GM18517 (cell line): Measurements from ENCODE around the gene DSCAML1.

Experiments
- ATAC-seq: cut with Tn5 transposase; IDR thresholded peaks from one replicate; pipeline ENCODE4 v1.9.1; 2021; ENCODE audit warnings: mild to moderate bottlenecking, moderate library complexity; ENCODE audit not compliant: unreplicated experiment

The DSCAML1 gene

DNA sequence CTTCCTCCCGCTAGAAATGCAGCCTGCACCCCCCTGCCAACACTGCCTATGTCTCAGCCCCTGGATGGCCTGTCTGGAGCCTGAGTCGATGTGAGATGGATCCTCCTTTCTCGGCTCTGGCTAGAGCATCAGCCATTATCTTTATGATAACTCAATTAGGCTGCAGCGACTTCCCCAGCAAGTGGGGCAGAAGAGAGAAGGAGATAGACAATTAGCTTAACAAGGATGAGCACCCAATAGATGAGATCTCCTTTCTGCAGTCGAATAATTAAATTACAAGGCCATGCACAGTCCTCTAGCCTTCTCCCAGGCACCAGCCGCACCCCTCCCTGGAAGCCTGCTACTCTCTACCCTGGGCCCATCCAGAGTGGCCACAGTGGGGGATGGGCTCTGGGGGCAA is 290.0 kb downstream of the DSCAML1 start:
- ATAC-seq = no peak

- no peak for ATAC-seq
These were observed 291.6 kb downstream of the DSCAML1 start for GRCh38 chr11:117505285-117505970.

DNA sequence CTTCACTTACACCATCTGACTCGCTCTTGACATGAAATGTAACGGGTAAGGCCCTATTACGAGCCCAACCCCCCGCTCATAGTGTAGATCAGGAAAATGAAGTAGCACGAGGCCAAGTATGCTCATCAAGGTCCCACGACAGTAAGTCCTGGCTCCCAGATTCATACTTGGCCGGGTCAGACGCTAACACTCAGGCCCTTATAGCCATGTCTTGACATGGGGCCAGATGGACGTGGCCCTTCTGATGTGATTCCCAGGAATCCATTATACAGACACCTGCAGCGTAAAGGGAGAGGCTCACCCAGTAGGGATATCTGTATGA is 294.3 kb downstream of the DSCAML1 start:
- no peak for ATAC-seq

DNA sequence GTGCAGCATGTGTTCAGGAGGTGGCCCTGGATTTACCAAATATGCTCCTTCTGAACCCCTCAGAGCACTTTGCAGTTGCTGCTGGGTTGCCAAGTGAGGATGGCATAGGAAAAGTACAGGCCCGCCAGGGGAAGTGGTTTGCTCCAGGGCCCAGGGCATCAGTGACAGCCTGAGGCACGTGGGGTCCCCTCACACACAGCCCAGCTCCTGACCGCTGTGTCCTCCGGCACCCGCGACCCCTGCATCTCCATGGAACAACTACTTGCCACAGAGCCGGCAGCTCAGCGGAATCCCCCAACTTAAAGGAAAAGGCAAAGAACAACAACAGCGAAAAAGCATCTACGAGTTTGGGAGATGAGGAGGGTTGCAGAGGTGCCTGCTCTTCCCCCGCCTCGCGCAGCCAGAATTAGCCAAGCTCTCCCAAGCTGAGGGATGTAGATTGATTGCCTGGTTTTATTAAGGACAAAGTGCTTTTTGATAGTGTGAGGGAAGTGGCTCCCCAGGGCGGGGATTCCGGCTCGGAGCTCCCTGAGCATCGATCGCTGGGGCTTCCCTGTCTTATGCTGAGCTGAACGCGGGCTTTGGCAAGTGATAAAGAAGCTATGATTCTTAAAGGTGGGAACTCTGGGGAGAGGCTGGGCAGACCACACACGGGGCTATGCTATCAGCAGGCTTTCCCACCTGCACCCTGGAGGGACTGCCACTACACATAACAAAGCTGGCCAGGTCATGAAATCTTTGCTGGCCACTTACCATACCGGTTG is 294.8 kb downstream of the DSCAML1 start:
- no peak for ATAC-seq

GRCh38 chr11:117501237-117501898 is 295.6 kb downstream of the DSCAML1 start:
- no peak for ATAC-seq

DNA sequence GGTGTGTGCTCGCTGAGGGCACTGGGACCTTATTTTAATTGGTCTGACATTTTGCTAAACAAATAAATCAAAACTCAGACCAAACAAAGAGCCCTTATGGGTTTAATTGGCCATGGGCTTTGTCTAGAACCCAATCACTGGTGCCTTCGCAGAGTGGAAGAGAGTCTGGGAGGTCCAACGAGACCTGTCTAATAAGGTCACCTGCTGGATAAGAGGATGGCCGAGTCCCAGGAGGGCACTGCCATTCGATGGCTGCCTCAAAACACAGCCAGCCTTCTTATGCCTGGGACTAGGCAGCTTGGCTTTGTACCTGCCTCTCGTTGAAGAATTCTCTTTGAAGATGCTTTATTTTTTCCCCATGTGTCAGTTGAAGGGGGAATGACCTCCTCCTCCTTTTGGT is 298.2 kb downstream of the DSCAML1 start:
- ATAC-seq = no peak

GRCh38 chr11:117497206-117497951 is 299.6 kb downstream of the DSCAML1 start:
- ATAC-seq = no peak

DNA sequence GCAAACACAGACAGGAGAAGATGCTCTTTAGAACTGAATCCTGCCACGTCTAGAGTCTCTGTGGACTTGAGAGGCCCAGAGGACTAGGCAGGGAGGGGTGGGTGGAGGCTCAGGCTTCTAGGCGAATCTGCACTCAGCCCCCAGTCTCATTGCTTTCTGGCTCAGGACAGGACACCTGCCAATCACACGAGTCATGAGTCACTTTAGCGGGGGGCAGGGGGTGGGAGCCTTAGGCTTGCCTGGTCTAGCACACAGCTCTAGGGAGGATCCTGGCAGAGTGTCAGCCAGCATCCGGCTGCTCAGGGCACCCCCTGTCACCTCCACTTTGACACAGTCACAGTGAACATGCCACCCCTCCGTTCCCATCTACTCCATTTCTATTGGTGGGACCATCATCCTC is 301.7 kb downstream of the DSCAML1 start:
- ATAC-seq = no peak

DNA sequence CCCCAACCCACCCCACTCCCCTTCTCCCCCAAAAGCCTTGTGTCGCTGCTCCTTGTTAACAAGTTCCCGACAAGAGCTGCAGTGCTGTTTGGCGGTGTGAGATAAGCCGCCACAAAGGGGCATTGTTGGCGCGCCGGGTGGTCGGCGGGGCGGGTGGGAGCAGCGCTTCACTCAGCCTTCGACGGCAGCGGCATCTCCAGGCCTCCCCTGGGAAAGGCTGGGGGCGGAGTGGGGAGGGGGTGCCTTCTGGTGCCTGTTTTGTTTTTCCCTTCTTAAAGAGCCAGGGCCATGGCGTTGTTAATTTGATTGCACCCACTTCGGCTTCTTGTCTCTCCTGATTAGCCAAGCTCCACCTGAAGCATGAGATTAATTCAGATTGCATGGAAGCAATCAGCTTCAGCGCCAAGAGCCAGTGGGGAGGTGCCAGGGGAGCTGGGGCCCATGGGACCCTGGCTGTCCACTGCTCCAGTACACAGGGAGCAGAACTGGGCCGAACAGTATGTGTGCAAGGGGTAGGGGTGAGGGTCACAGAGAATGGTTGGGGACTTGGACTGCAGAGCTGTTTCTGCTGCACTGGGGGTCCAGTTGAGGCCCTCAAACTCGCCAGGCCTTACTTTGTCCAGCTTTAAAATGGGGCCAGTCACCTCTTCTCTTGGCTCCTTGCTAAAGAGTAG is 304.3 kb downstream of the DSCAML1 start:
- no peak for ATAC-seq

- ATAC-seq = no peak
These were observed 306.1 kb downstream of the DSCAML1 start for GRCh38 chr11:117490911-117491310.

GRCh38 chr11:117489999-117490679 is 306.9 kb downstream of the DSCAML1 start:
- no peak for ATAC-seq

DNA sequence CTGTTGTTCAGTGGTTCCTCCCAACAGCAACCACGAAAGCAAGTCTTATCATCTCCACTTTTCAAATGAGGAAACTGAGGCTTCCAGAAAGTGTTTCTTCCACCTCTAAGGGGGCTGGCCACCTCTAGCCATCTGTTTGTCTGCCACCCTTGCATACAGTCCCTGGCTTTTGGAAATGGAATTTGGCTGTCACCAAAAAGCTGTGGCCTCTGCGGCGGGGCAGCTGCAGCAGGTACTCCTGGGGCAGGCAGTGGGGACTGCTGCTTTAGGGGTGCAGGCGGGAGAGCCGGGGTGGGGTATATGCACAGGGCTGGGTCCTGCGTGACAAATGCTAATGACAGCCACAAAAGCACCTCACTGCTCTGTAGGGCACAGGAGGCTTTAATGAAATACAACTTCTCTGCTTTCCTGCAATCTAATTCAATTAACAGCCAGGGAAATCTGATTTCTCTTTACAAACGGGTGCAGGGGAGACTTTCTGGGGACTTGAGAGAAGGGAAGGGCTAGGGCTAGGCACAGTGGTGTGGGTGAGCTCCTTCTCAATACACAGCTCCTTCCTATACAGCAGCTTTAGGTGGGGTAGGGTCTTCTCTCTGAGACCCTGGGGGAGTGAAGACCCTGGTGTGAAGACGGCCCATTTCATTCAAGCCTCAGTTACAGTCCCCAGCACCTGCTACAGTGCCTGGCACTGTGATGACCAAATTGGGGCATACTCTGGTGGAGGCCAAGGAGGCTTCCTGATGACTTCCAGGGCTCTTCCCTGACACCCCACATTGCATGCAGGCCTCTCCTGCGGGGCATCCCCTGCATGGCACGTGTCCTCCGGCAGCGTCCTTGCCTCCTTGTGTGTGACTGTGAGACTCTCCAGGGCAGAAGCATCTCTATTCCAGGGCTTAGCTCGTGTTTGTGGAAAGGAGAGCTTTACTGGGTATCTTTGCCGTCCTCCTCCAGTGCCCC is 307.7 kb downstream of the DSCAML1 start:
- ATAC-seq = no peak

- no peak for ATAC-seq
These were observed 311.0 kb downstream of the DSCAML1 start for GRCh38 chr11:117486059-117486458.

DNA sequence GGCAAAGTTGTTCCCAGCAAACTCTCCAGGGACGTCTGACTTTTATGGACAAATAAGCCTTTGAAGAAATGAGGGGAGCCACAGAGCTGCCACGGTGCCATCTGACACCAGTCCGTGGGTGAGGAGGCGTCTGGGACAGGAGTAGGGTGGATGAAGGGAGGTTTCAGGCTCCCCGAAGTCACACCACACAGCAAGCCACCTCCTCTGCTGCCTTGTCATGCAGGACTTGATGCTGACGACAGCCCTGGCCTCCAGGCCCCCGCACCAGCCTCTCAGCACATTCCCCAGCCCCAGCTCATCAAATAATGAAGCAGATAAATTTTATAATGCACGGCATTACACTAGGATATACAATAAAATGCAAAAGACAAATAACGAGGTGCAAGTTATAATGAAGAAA is 312.9 kb downstream of the DSCAML1 start:
- ATAC-seq = no peak

- ATAC-seq = no peak
These were observed 313.6 kb downstream of the DSCAML1 start for GRCh38 chr11:117483372-117483771.

- ATAC-seq = no peak
These were observed 314.1 kb downstream of the DSCAML1 start for GRCh38 chr11:117482881-117483280.

GRCh38 chr11:117481885-117482284 is 315.1 kb downstream of the DSCAML1 start:
- ATAC-seq = no peak

GRCh38 chr11:117481036-117481435 is 316.0 kb downstream of the DSCAML1 start:
- ATAC-seq = no peak

- no peak for ATAC-seq
These were observed 316.8 kb downstream of the DSCAML1 start for GRCh38 chr11:117480221-117480620.
